Ecto neural progenitor cell (in vitro differentiated cells): Measurements from ENCODE around the gene TEN1.

ENCODE experiments used
- DNase-seq: peaks from one replicate; pipeline ENCODE4 v3.0.0-alpha.2; 2018; ENCODE audit warnings: low spot score

The TEN1 gene

GRCh38 chr17:76007131-76007849, 28.2 kb downstream of the TEN1 start:
- DNase-seq = peak; percentile 47

- DNase-seq = no peak
Observed at GRCh38 chr17:76007850-76008165, 28.8 kb downstream of the TEN1 start.

- no peak for DNase-seq
Observed at GRCh38 chr17:76008208-76008607, 29.2 kb downstream of the TEN1 start.

- DNase-seq = no peak
Observed at GRCh38 chr17:76008630-76009425, 29.8 kb downstream of the TEN1 start.

- DNase-seq = no peak
Observed at GRCh38 chr17:76009447-76009846, 30.4 kb downstream of the TEN1 start.

GRCh38 chr17:76009969-76010661, 31.1 kb downstream of the TEN1 start:
- no peak for DNase-seq

GRCh38 chr17:76011951-76012350, 32.9 kb downstream of the TEN1 start:
- DNase-seq = no peak

GRCh38 chr17:76013377-76013932, 34.4 kb downstream of the TEN1 start:
- DNase-seq = no peak

- DNase-seq = peak; percentile 91
Observed at GRCh38 chr17:76014100-76014924, 35.3 kb downstream of the TEN1 start.

GRCh38 chr17:76014925-76015261, 35.9 kb downstream of the TEN1 start:
- DNase-seq = peak; percentile 51

GRCh38 chr17:76017481-76018339, 38.7 kb downstream of the TEN1 start:
- no peak for DNase-seq

GRCh38 chr17:76018340-76018680, 39.3 kb downstream of the TEN1 start:
- DNase-seq = peak; percentile 47

- no peak for DNase-seq
Observed at GRCh38 chr17:76018801-76019200, 39.8 kb downstream of the TEN1 start.

- DNase-seq = no peak
Observed at GRCh38 chr17:76019833-76020467, 40.9 kb downstream of the TEN1 start.

GRCh38 chr17:76022285-76022684, 43.2 kb downstream of the TEN1 start:
- DNase-seq = no peak

GRCh38 chr17:76022973-76023899, 44.2 kb downstream of the TEN1 start:
- no peak for DNase-seq

- DNase-seq = no peak
Observed at GRCh38 chr17:76023900-76024237, 44.8 kb downstream of the TEN1 start.

- DNase-seq = no peak
Observed at GRCh38 chr17:76024353-76024752, 45.3 kb downstream of the TEN1 start.

- DNase-seq = no peak
Observed at GRCh38 chr17:76025294-76025693, 46.3 kb downstream of the TEN1 start.

- DNase-seq = no peak
Observed at GRCh38 chr17:76026714-76027158, 47.7 kb downstream of the TEN1 start.
